Measurements from ENCODE around the gene TIMM17A. TPM values are rescaled to one million over a fixed set of nuclear protein-coding genes. Genes with fewer than 3 reads are reported as not detected.
A peak's percentile ranks its signal among the peaks of the same experiment; 100 is the strongest.
"Not testable (repeated sequence)": the region's sequence is repeated elsewhere in the genome, so short reads cannot be mapped to it uniquely, and the experiment has no call there.

TIMM17A gene
- polyA plus RNA-seq, 4 donors = 34.8 to 58.3 (median 45.5) TPM

DNA sequence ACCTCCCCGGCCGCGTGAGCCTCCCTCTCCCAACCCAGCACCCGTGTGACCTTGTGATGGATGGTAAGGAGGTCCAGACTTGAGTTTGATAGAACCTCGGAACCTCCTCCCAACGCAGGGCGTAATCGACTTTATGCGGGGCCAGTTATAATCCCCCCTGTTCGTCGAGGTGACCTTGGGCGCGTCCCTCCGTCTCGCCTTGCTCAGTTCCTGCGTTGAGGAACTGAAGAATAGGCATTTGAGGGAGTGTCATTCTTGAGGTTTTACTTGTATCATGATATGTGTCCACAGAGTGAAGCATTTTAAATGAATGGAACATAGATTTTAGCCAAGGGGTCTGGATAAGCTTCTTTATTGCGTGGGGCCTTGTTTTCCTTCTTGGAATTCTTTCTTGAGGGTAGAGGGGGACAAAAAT, 433 bp downstream of the TIMM17A start:
- Histone ChIP-seq H3K9me3 (ENCODE audit: control insufficient read depth in 2 of 2, insufficient read depth in 1 of 2, low read depth in 1 of 2, low read length in 1 of 2) (no peaks in the 10 kb centered on the region), H3K4me3 (ENCODE audit: low read depth in 1 of 3, low read length in 3 of 3) (peak overlapping the region; percentile 80 to 92 (median 86)), H3K27me3 (ENCODE audit: control insufficient read depth in 3 of 3, insufficient read depth in 3 of 3, low read length in 3 of 3) (no peaks in the 10 kb centered on the region), H3K27ac (ENCODE audit: low read depth in 1 of 3, low read length in 2 of 3) (peak overlapping the region; percentile 43 to 92 (median 87)), H3K36me3 (ENCODE audit: control insufficient read depth in 3 of 3, insufficient read depth in 2 of 3, low read depth in 1 of 3, low read length in 3 of 3) (peaks cover 2 to 17% (median 6%) of the 10 kb centered on the region in 3 donors), H3K4me1 (ENCODE audit: control insufficient read depth in 3 of 3, insufficient read depth in 2 of 3, low read depth in 1 of 3, low read length in 2 of 3) (peaks cover 0 to 2% (median 0%) of the 10 kb centered on the region in 3 donors)
- WGBS, 3 donors = 0% methylated on average over 17 of the region's 17 CpGs
- FAIRE-seq (no peak), DNase-seq (no peak)

GRCh38 chr1:201958348-201958747, 3.0 kb downstream of the TIMM17A start:
- no peak overlapping the region for H3K27ac ChIP-seq (ENCODE audit: low read depth in 1 of 3, low read length in 2 of 3)
- peaks cover 0 to 2% (median 0%) of the 10 kb centered on the region in 3 donors for H3K4me1 ChIP-seq (ENCODE audit: control insufficient read depth in 3 of 3, insufficient read depth in 2 of 3, low read depth in 1 of 3, low read length in 2 of 3)
- FAIRE-seq = no peak
- H3K9me3 ChIP-seq (ENCODE audit: control insufficient read depth in 2 of 2, insufficient read depth in 1 of 2, low read depth in 1 of 2, low read length in 1 of 2) = no peaks in the 10 kb centered on the region
- no peak overlapping the region for H3K4me3 ChIP-seq (ENCODE audit: low read depth in 1 of 3, low read length in 3 of 3)
- no peaks in the 10 kb centered on the region for H3K27me3 ChIP-seq (ENCODE audit: control insufficient read depth in 3 of 3, insufficient read depth in 3 of 3, low read length in 3 of 3)
- DNase-seq = no peak
- peaks cover 2 to 36% (median 9%) of the 10 kb centered on the region in 3 donors for H3K36me3 ChIP-seq (ENCODE audit: control insufficient read depth in 3 of 3, insufficient read depth in 2 of 3, low read depth in 1 of 3, low read length in 3 of 3)
- 81 to 94% (median 85%) methylated on average over 5 of the region's 5 CpGs for WGBS, 3 donors

DNA sequence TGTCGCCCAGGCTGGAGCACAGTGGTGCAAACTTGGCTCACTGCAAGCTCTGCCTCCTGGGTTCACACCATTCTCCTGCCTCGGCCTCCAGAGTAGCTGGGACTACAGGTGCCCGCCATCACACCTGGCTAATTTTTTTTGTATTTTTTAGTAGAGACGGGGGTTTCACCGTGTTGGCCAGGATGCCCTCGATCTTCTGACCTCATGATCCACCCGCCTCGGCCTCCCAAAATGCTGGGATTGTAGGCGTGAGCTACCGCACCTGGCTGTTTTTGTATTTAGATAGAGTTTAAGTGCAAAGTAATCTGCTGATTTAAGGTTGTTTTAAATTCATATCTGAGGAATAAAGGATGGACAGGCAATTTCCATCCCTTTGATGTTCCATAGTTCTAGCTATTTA, 7.1 kb downstream of the TIMM17A start:
- not testable (repeated sequence) for H3K4me1 ChIP-seq (ENCODE audit: control insufficient read depth in 3 of 3, insufficient read depth in 2 of 3, low read depth in 1 of 3, low read length in 2 of 3); H3K4me3 ChIP-seq (ENCODE audit: low read depth in 1 of 3, low read length in 3 of 3); FAIRE-seq; DNase-seq; H3K27me3 ChIP-seq (ENCODE audit: control insufficient read depth in 3 of 3, insufficient read depth in 3 of 3, low read length in 3 of 3); H3K9me3 ChIP-seq (ENCODE audit: control insufficient read depth in 2 of 2, insufficient read depth in 1 of 2, low read depth in 1 of 2, low read length in 1 of 2); H3K27ac ChIP-seq (ENCODE audit: low read depth in 1 of 3, low read length in 2 of 3)
- WGBS, 3 donors = 94 to 95% (median 95%) methylated on average over 10 of the region's 10 CpGs
- peaks cover 9 to 50% (median 15%) of the 10 kb centered on the region in 3 donors for H3K36me3 ChIP-seq (ENCODE audit: control insufficient read depth in 3 of 3, insufficient read depth in 2 of 3, low read depth in 1 of 3, low read length in 3 of 3)

GRCh38 chr1:201964261-201964660, 9.0 kb downstream of the TIMM17A start:
- FAIRE-seq (no peak), DNase-seq (no peak)
- Histone ChIP-seq H3K4me3 (ENCODE audit: low read depth in 1 of 3, low read length in 3 of 3) (no peak overlapping the region), H3K36me3 (ENCODE audit: control insufficient read depth in 3 of 3, insufficient read depth in 2 of 3, low read depth in 1 of 3, low read length in 3 of 3) (peaks cover 5 to 54% (median 16%) of the 10 kb centered on the region in 3 donors), H3K9me3 (ENCODE audit: control insufficient read depth in 2 of 2, insufficient read depth in 1 of 2, low read depth in 1 of 2, low read length in 1 of 2) (no peaks in the 10 kb centered on the region), H3K4me1 (ENCODE audit: control insufficient read depth in 3 of 3, insufficient read depth in 2 of 3, low read depth in 1 of 3, low read length in 2 of 3) (no peaks in the 10 kb centered on the region), H3K27ac (ENCODE audit: low read depth in 1 of 3, low read length in 2 of 3) (no peak overlapping the region), H3K27me3 (ENCODE audit: control insufficient read depth in 3 of 3, insufficient read depth in 3 of 3, low read length in 3 of 3) (no peaks in the 10 kb centered on the region)
- WGBS, 3 donors = 85 to 88% (median 86%) methylated on average over 1 of the region's 1 CpG

- no peaks in the 10 kb centered on the region for H3K4me1 ChIP-seq (ENCODE audit: control insufficient read depth in 3 of 3, insufficient read depth in 2 of 3, low read depth in 1 of 3, low read length in 2 of 3)
- no peak overlapping the region for H3K4me3 ChIP-seq (ENCODE audit: low read depth in 1 of 3, low read length in 3 of 3)
- no peak for FAIRE-seq
- 85 to 93% (median 87%) methylated on average over 5 of the region's 5 CpGs for WGBS, 3 donors
- H3K27me3 ChIP-seq (ENCODE audit: control insufficient read depth in 3 of 3, insufficient read depth in 3 of 3, low read length in 3 of 3) = no peaks in the 10 kb centered on the region
- peaks cover 5 to 43% (median 26%) of the 10 kb centered on the region in 3 donors for H3K36me3 ChIP-seq (ENCODE audit: control insufficient read depth in 3 of 3, insufficient read depth in 2 of 3, low read depth in 1 of 3, low read length in 3 of 3)
- no peaks in the 10 kb centered on the region for H3K9me3 ChIP-seq (ENCODE audit: control insufficient read depth in 2 of 2, insufficient read depth in 1 of 2, low read depth in 1 of 2, low read length in 1 of 2)
- H3K27ac ChIP-seq (ENCODE audit: low read depth in 1 of 3, low read length in 2 of 3) = no peak overlapping the region
- DNase-seq = no peak
Observed at GRCh38 chr1:201966171-201966570, 10.9 kb downstream of the TIMM17A start.

- 88 to 90% (median 89%) methylated on average over 16 of the region's 16 CpGs for WGBS, 3 donors
- Histone ChIP-seq H3K36me3 (ENCODE audit: control insufficient read depth in 3 of 3, insufficient read depth in 2 of 3, low read depth in 1 of 3, low read length in 3 of 3) (peaks cover 2 to 28% (median 26%) of the 10 kb centered on the region in 3 donors), H3K27ac (ENCODE audit: low read depth in 1 of 3, low read length in 2 of 3) (no peak overlapping the region), H3K27me3 (ENCODE audit: control insufficient read depth in 3 of 3, insufficient read depth in 3 of 3, low read length in 3 of 3) (no peaks in the 10 kb centered on the region), H3K4me1 (ENCODE audit: control insufficient read depth in 3 of 3, insufficient read depth in 2 of 3, low read depth in 1 of 3, low read length in 2 of 3) (no peaks in the 10 kb centered on the region), H3K9me3 (ENCODE audit: control insufficient read depth in 2 of 2, insufficient read depth in 1 of 2, low read depth in 1 of 2, low read length in 1 of 2) (no peaks in the 10 kb centered on the region), H3K4me3 (ENCODE audit: low read depth in 1 of 3, low read length in 3 of 3) (no peak overlapping the region)
- FAIRE-seq (no peak), DNase-seq (no peak)
Observed at GRCh38 chr1:201968202-201968925, 13.1 kb downstream of the TIMM17A start.

DNA sequence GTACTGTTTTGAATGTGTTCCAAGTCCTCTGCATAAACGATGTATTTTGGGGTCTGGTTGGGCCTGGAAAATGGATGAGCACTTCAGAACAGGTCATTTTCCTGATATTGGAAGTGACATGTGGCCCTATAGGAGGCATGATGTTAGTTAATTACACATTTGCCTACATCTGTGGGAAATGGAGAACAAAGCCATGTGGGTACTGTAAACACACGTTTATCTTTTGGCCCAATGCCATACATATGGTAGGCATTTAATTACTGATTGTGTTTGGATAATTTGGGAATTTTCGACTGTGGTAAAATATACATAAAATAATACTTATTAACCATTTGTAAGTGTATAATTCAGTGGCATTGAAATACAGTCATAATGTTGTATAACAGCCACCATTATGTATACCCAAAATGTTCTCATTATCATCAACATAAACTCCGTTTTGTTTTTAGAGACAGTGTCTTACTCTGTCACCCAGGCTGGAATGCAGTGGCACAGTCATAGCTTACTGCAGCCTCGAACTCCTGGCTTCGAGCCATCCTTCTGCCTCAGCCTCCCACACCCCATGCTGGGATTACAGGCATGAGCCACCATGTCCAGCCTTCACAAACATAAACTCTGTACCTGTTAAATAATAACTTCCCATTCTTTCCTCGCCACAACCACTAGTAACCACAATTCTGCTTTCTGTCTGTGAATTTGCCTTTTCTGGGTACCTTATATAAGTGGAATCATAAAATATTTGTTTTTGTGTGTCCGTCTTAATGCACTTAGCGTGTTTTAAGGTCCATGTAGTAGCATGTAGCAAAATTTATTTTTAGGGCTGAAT, 15.2 kb downstream of the TIMM17A start:
- H3K36me3 ChIP-seq (ENCODE audit: control insufficient read depth in 3 of 3, insufficient read depth in 2 of 3, low read depth in 1 of 3, low read length in 3 of 3) = peaks cover 2 to 21% (median 16%) of the 10 kb centered on the region in 3 donors
- no peaks in the 10 kb centered on the region for H3K27me3 ChIP-seq (ENCODE audit: control insufficient read depth in 3 of 3, insufficient read depth in 3 of 3, low read length in 3 of 3)
- H3K4me1 ChIP-seq (ENCODE audit: control insufficient read depth in 3 of 3, insufficient read depth in 2 of 3, low read depth in 1 of 3, low read length in 2 of 3) = no peaks in the 10 kb centered on the region
- DNase-seq (no peak), FAIRE-seq (no peak)
- no peak overlapping the region for H3K4me3 ChIP-seq (ENCODE audit: low read depth in 1 of 3, low read length in 3 of 3)
- WGBS, 3 donors = 46 to 60% (median 56%) methylated on average over 9 of the region's 9 CpGs
- H3K9me3 ChIP-seq (ENCODE audit: control insufficient read depth in 2 of 2, insufficient read depth in 1 of 2, low read depth in 1 of 2, low read length in 1 of 2) = no peaks in the 10 kb centered on the region
- no peak overlapping the region for H3K27ac ChIP-seq (ENCODE audit: low read depth in 1 of 3, low read length in 2 of 3)

DNA sequence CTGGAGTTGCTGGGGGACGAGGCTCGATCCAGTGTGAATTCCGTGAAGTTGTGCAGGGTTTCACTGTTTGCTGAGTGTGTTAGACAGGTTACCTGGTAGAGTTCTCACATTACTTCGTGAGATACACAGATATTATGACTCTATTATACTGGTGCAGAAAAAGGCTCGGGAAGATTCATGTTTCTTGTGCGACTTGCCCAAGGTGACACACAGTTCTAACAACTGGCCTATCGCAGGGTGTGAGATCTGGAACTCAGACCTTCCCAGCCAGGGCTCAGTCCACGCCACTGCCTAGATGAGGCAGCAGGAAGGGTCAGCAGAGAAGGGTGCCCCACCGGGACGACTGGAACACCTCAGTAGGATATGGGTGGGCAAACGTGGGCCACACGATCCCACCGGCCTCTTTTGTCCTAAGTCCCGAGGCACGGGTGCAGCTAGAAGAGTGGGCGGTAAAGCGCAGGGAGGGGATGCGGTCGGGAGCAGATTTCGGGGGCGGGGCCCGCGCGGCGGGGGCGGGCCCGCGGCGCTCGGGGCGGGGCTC, 26.8 kb downstream of the TIMM17A start:
- Histone ChIP-seq H3K4me3 (ENCODE audit: low read depth in 1 of 3, low read length in 3 of 3) (peak overlapping the region in 2 of 3 donors; percentile 47 to 98), H3K27ac (ENCODE audit: low read depth in 1 of 3, low read length in 2 of 3) (peak overlapping the region; percentile 60 to 97 (median 77)), H3K9me3 (ENCODE audit: control insufficient read depth in 2 of 2, insufficient read depth in 1 of 2, low read depth in 1 of 2, low read length in 1 of 2) (no peaks in the 10 kb centered on the region), H3K27me3 (ENCODE audit: control insufficient read depth in 3 of 3, insufficient read depth in 3 of 3, low read length in 3 of 3) (no peaks in the 10 kb centered on the region), H3K4me1 (ENCODE audit: control insufficient read depth in 3 of 3, insufficient read depth in 2 of 3, low read depth in 1 of 3, low read length in 2 of 3) (peaks cover 0 to 6% (median 4%) of the 10 kb centered on the region in 3 donors), H3K36me3 (ENCODE audit: control insufficient read depth in 3 of 3, insufficient read depth in 2 of 3, low read depth in 1 of 3, low read length in 3 of 3) (peaks cover 0 to 12% (median 0%) of the 10 kb centered on the region in 3 donors)
- 5 to 12% (median 8%) methylated on average over 13 to 31 of the region's 31 CpGs for WGBS, 3 donors
- FAIRE-seq = no peak
- DNase-seq = peak in 1 of 2 donors; percentile 69
